IPS-18a (cell line): ENCODE results near the gene EPB41.

Experiments
- H3K27ac ChIP-seq: one replicate; pipeline ENCODE4 v1.5.1; 2013; ENCODE audit warnings: low read length
- H3K27me3 ChIP-seq: one replicate; pipeline ENCODE4 v1.6.1; 2013; ENCODE audit warnings: mild to moderate bottlenecking, low read length; ENCODE audit not compliant: control insufficient read depth, insufficient read depth
- H3K36me3 ChIP-seq: one replicate; pipeline ENCODE4 v1.6.1; 2013; ENCODE audit warnings: low read depth, low read length; ENCODE audit not compliant: control insufficient read depth
- H3K4me1 ChIP-seq: one replicate; pipeline ENCODE4 v1.6.1; 2013; ENCODE audit warnings: low read depth, low read length; ENCODE audit not compliant: control insufficient read depth
- H3K4me3 ChIP-seq: one replicate; pipeline ENCODE4 v1.5.1; 2013; ENCODE audit warnings: low read length
- H3K9ac ChIP-seq: one replicate; pipeline ENCODE4 v1.6.1; 2013; ENCODE audit warnings: mild to moderate bottlenecking, low read length, moderate library complexity
- H3K9me3 ChIP-seq: one replicate; pipeline ENCODE4 v1.6.1; 2013; ENCODE audit warnings: low read depth, low read length; ENCODE audit not compliant: control insufficient read depth

The EPB41 gene

GRCh38 chr1:28894785-28895184, 19.6 kb upstream of the EPB41 start:
- H3K9me3 ChIP-seq, result no peaks in the 10 kb centered on the region
- no peaks in the 10 kb centered on the region for H3K27me3 ChIP-seq
- no peak overlapping the region for H3K4me3 ChIP-seq
- H3K9ac ChIP-seq, result no peak overlapping the region
- no peaks in the 10 kb centered on the region for H3K36me3 ChIP-seq
- H3K27ac ChIP-seq, result no peak overlapping the region
- H3K4me1 ChIP-seq, result no peaks in the 10 kb centered on the region

- Histone ChIP-seq H3K4me3 (no peak overlapping the region), H3K4me1 (no peaks in the 10 kb centered on the region), H3K9ac (no peak overlapping the region), H3K9me3 (no peaks in the 10 kb centered on the region), H3K27me3 (no peaks in the 10 kb centered on the region), H3K36me3 (no peaks in the 10 kb centered on the region), H3K27ac (no peak overlapping the region)
Measured at GRCh38 chr1:28895896-28896608, 18.3 kb upstream of the EPB41 start.

GRCh38 chr1:28896609-28896986, 17.8 kb upstream of the EPB41 start:
- Histone ChIP-seq H3K27me3 (no peaks in the 10 kb centered on the region), H3K4me1 (no peaks in the 10 kb centered on the region), H3K9me3 (no peaks in the 10 kb centered on the region), H3K9ac (no peak overlapping the region), H3K4me3 (no peak overlapping the region), H3K27ac (no peak overlapping the region), H3K36me3 (no peaks in the 10 kb centered on the region)

- Histone ChIP-seq H3K9me3 (no peaks in the 10 kb centered on the region), H3K27me3 (no peaks in the 10 kb centered on the region), H3K4me1 (no peaks in the 10 kb centered on the region), H3K36me3 (no peaks in the 10 kb centered on the region), H3K27ac (no peak overlapping the region), H3K4me3 (no peak overlapping the region), H3K9ac (no peak overlapping the region)
Measured at GRCh38 chr1:28897789-28898188, 16.6 kb upstream of the EPB41 start.

- Histone ChIP-seq H3K27ac (no peak overlapping the region), H3K4me3 (no peak overlapping the region), H3K9ac (no peak overlapping the region), H3K4me1 (no peaks in the 10 kb centered on the region), H3K36me3 (no peaks in the 10 kb centered on the region), H3K27me3 (no peaks in the 10 kb centered on the region), H3K9me3 (no peaks in the 10 kb centered on the region)
Measured at GRCh38 chr1:28898405-28898881, 15.9 kb upstream of the EPB41 start.

GRCh38 chr1:28899267-28899666, 15.1 kb upstream of the EPB41 start:
- H3K9ac ChIP-seq, result no peak overlapping the region
- H3K9me3 ChIP-seq, result no peaks in the 10 kb centered on the region
- H3K4me3 ChIP-seq, result no peak overlapping the region
- no peaks in the 10 kb centered on the region for H3K27me3 ChIP-seq
- no peaks in the 10 kb centered on the region for H3K4me1 ChIP-seq
- no peaks in the 10 kb centered on the region for H3K36me3 ChIP-seq
- H3K27ac ChIP-seq, result no peak overlapping the region

GRCh38 chr1:28900562-28900961, 13.8 kb upstream of the EPB41 start:
- Histone ChIP-seq H3K27ac (no peak overlapping the region), H3K4me1 (no peaks in the 10 kb centered on the region), H3K27me3 (no peaks in the 10 kb centered on the region), H3K36me3 (no peaks in the 10 kb centered on the region), H3K9me3 (no peaks in the 10 kb centered on the region), H3K4me3 (no peak overlapping the region), H3K9ac (no peak overlapping the region)

- Histone ChIP-seq H3K4me1 (no peaks in the 10 kb centered on the region), H3K9ac (no peak overlapping the region), H3K4me3 (no peak overlapping the region), H3K9me3 (no peaks in the 10 kb centered on the region), H3K27ac (no peak overlapping the region), H3K36me3 (no peaks in the 10 kb centered on the region), H3K27me3 (no peaks in the 10 kb centered on the region)
Measured at GRCh38 chr1:28902738-28903137, 11.6 kb upstream of the EPB41 start.

GRCh38 chr1:28905921-28906666, 8.3 kb upstream of the EPB41 start:
- H3K4me1 ChIP-seq, result no peaks in the 10 kb centered on the region
- H3K9ac ChIP-seq, result no peak overlapping the region
- H3K4me3 ChIP-seq, result no peak overlapping the region
- H3K9me3 ChIP-seq, result no peaks in the 10 kb centered on the region
- H3K27ac ChIP-seq, result no peak overlapping the region
- no peaks in the 10 kb centered on the region for H3K27me3 ChIP-seq
- no peaks in the 10 kb centered on the region for H3K36me3 ChIP-seq

GRCh38 chr1:28909198-28909597, 5.2 kb upstream of the EPB41 start:
- H3K9me3 ChIP-seq, result no peaks in the 10 kb centered on the region
- peaks cover 7% of the 10 kb centered on the region for H3K4me1 ChIP-seq
- H3K27me3 ChIP-seq, result no peaks in the 10 kb centered on the region
- H3K9ac ChIP-seq, result no peak overlapping the region
- no peaks in the 10 kb centered on the region for H3K36me3 ChIP-seq
- no peak overlapping the region for H3K4me3 ChIP-seq
- no peak overlapping the region for H3K27ac ChIP-seq

- Histone ChIP-seq H3K4me1 (peaks cover 8% of the 10 kb centered on the region), H3K9ac (no peak overlapping the region), H3K4me3 (no peak overlapping the region), H3K27me3 (no peaks in the 10 kb centered on the region), H3K9me3 (no peaks in the 10 kb centered on the region), H3K27ac (no peak overlapping the region), H3K36me3 (no peaks in the 10 kb centered on the region)
Measured at GRCh38 chr1:28910379-28911115, 3.8 kb upstream of the EPB41 start.
